ENCODE measurements around the gene RTEL1.
A peak's percentile ranks its signal among the peaks of the same experiment; 100 is the strongest.

The RTEL1 gene

DNA sequence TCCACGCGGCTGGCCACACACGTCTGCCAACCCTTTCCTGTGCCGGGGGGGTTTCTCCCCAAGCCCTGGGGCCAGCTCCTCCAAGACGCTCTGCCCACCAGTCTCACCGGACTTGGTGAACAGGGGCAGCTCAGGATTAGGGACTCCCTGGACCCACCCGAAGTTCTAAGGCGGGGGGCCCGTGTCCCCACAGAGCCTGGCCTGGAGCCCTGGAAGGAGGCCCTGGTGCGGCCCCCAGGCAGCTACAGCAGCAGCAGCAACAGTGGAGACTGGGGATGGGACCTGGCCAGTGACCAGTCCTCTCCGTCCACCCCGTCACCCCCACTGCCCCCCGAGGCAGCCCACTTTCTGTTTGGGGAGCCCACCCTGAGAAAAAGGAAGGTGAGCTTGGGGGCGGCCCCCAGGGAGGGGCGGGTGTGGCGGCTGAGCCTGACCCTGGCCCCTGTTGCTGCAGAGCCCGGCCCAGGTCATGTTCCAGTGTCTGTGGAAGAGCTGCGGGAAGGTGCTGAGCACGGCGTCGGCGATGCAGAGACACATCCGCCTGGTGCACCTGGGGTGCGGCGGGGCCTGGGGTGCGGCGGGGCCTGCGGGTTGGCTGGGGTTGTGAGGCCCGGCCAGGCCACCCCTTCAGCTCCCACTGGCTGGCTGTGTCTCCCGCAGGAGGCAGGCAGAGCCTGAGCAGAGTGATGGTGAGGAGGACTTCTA lies 83.7 kb downstream of the RTEL1 start:
- Histone ChIP-seq H3K36me3 (ENCODE audit: insufficient read depth, low read length) (peaks cover 44% of the 10 kb centered on the region), H3K27me3 (ENCODE audit: insufficient read depth, low read length, poor library complexity) (no peaks in the 10 kb centered on the region), H3K4me2 (ENCODE audit: insufficient read depth, low read length) (peak overlapping the region; percentile 80), H4K20me1 (ENCODE audit: insufficient read depth, low read length) (peaks cover 27% of the 10 kb centered on the region), H3K4me3 (ENCODE audit: low read depth in 1 of 2, low read length in 2 of 2) (no peak overlapping the region), H3K9me3 (ENCODE audit: insufficient read depth, low read length, severe bottlenecking) (no peaks in the 10 kb centered on the region), H3K27ac (ENCODE audit: low read length) (no peak overlapping the region), H3K4me1 (ENCODE audit: insufficient read depth, low read length) (peaks cover 22% of the 10 kb centered on the region), H2AFZ (ENCODE audit: low read depth, low read length) (no peak overlapping the region), H3K79me2 (ENCODE audit: insufficient read depth, low read length) (peaks cover 8% of the 10 kb centered on the region; the same call in 1 of the 2 replicates), H3K9ac (ENCODE audit: low read depth, low read length) (peak overlapping the region; percentile 74; the same call in 1 of the 2 replicates)
- no peak for TF ChIP-seq EZH2 (IDR thresholded peaks at IDR 0.05; ENCODE audit: borderline replicate concordance, low read depth, low read length, severe bottlenecking)
- TF ChIP-seq, protein P1, sequence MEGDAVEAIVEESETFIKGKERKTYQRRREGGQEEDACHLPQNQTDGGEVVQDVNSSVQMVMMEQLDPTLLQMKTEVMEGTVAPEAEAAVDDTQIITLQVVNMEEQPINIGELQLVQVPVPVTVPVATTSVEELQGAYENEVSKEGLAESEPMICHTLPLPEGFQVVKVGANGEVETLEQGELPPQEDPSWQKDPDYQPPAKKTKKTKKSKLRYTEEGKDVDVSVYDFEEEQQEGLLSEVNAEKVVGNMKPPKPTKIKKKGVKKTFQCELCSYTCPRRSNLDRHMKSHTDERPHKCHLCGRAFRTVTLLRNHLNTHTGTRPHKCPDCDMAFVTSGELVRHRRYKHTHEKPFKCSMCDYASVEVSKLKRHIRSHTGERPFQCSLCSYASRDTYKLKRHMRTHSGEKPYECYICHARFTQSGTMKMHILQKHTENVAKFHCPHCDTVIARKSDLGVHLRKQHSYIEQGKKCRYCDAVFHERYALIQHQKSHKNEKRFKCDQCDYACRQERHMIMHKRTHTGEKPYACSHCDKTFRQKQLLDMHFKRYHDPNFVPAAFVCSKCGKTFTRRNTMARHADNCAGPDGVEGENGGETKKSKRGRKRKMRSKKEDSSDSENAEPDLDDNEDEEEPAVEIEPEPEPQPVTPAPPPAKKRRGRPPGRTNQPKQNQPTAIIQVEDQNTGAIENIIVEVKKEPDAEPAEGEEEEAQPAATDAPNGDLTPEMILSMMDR (IDR thresholded peaks at IDR 0.05; ENCODE audit: borderline replicate concordance, extremely low read depth, low read length, poor library complexity, severe bottlenecking) = no peak
- ATAC-seq (ENCODE audit: insufficient read depth, low read depth) (no peak), DNase-seq (no peak)

DNA sequence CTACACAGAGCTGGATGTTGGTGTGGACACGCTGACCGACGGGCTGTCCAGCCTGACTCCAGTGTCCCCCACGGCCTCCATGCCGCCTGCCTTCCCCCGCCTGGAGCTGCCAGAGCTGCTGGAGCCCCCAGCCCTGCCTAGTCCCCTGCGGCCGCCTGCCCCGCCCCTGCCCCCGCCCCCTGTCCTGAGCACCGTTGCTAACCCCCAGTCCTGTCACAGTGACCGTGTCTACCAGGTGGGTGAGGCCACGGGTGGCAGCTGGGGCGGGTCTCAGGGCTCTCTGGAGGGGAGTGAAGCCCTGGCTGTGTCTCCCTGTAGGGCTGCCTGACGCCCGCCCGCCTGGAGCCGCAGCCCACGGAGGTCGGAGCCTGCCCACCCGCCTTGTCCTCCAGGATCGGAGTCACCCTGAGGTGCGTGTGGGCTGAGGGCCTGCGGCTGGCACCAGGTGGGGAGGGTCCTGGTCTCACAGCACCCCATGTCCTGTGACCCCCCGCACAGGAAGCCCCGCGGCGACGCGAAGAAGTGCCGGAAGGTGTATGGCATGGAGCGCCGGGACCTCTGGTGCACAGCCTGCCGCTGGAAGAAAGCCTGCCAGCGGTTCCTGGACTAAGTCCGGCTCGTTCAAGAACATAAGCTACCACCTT lies 84.4 kb downstream of the RTEL1 start:
- peaks cover 27% of the 10 kb centered on the region for H4K20me1 ChIP-seq (ENCODE audit: insufficient read depth, low read length)
- no peak overlapping the region for H3K4me2 ChIP-seq (ENCODE audit: insufficient read depth, low read length)
- no peaks in the 10 kb centered on the region for H3K9me3 ChIP-seq (ENCODE audit: insufficient read depth, low read length, severe bottlenecking)
- no peak overlapping the region for H3K9ac ChIP-seq (ENCODE audit: low read depth, low read length)
- peaks cover 22% of the 10 kb centered on the region for H3K4me1 ChIP-seq (ENCODE audit: insufficient read depth, low read length)
- peaks cover 8% of the 10 kb centered on the region; the same call in 1 of the 2 replicates for H3K79me2 ChIP-seq (ENCODE audit: insufficient read depth, low read length)
- no peak overlapping the region for H2AFZ ChIP-seq (ENCODE audit: low read depth, low read length)
- ATAC-seq (ENCODE audit: insufficient read depth, low read depth) (no peak), DNase-seq (no peak)
- peaks cover 37% of the 10 kb centered on the region for H3K36me3 ChIP-seq (ENCODE audit: insufficient read depth, low read length)
- no peaks in the 10 kb centered on the region for H3K27me3 ChIP-seq (ENCODE audit: insufficient read depth, low read length, poor library complexity)
- no peak overlapping the region for H3K4me3 ChIP-seq (ENCODE audit: low read depth in 1 of 2, low read length in 2 of 2)
- no peak overlapping the region for H3K27ac ChIP-seq (ENCODE audit: low read length)
- TF ChIP-seq EZH2 (IDR thresholded peaks at IDR 0.05; ENCODE audit: borderline replicate concordance, low read depth, low read length, severe bottlenecking) = no peak
- TF ChIP-seq, protein P1 (IDR thresholded peaks at IDR 0.05; ENCODE audit: borderline replicate concordance, extremely low read depth, low read length, poor library complexity, severe bottlenecking) = no peak

DNA sequence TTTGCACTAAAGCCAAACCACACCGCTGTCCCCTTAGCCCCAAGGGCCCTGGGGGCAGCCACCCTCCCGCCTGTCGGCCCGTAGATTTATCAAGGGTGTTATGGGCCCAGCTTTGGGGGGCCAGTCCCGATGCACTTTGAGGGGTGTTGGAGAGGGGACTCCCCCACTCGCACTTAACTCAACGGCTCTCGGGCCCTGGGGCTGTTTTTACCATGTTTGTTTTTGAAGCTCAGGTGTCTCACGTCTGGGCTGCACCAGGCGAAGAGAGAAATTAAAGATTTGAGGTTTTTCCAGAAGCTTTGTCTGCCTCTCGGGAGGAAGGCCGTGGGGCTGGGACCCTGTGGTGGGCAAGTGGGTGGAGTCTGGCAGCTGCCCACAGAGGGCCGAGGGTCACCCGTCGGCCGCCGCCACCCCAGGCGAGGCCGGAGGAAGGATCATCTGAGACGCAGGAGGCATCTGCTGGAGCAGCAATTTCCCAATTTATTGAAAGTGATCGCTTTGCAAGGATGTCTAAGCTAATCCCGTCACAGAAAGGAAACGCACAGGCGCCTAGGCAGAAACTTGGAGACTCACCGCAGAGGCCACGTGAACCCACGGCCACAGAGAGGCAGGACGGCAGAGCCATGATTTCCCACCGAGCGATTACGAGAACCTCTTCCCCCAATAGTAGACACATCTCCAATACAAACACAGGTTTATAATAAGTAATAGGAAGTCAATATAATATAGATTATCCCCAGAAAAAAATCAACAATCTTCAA lies 85.3 kb downstream of the RTEL1 start:
- H3K9ac ChIP-seq (ENCODE audit: low read depth, low read length) = no peak overlapping the region

More for the DNA sequence above, 85.3 kb downstream of the RTEL1 start:
- peaks cover 24% of the 10 kb centered on the region for H4K20me1 ChIP-seq (ENCODE audit: insufficient read depth, low read length)
- H3K4me1 ChIP-seq (ENCODE audit: insufficient read depth, low read length) = peaks cover 22% of the 10 kb centered on the region
- H3K27ac ChIP-seq (ENCODE audit: low read length) = no peak overlapping the region
- ATAC-seq (ENCODE audit: insufficient read depth, low read depth) (no peak), DNase-seq (no peak)
- peaks cover 33% of the 10 kb centered on the region for H3K36me3 ChIP-seq (ENCODE audit: insufficient read depth, low read length)
- no peak overlapping the region for H2AFZ ChIP-seq (ENCODE audit: low read depth, low read length)
- no peaks in the 10 kb centered on the region for H3K27me3 ChIP-seq (ENCODE audit: insufficient read depth, low read length, poor library complexity)
- H3K4me2 ChIP-seq (ENCODE audit: insufficient read depth, low read length) = no peak overlapping the region
- no peak overlapping the region for H3K4me3 ChIP-seq (ENCODE audit: low read depth in 1 of 2, low read length in 2 of 2)
- no peaks in the 10 kb centered on the region for H3K9me3 ChIP-seq (ENCODE audit: insufficient read depth, low read length, severe bottlenecking)
- TF ChIP-seq, protein P1 (IDR thresholded peaks at IDR 0.05; ENCODE audit: borderline replicate concordance, extremely low read depth, low read length, poor library complexity, severe bottlenecking) = no peak
- peaks cover 8% of the 10 kb centered on the region; the same call in 1 of the 2 replicates for H3K79me2 ChIP-seq (ENCODE audit: insufficient read depth, low read length)

Measured in DND-41 (cell line).